Heart left ventricle (tissue), 16 donors: ENCODE data around the gene MRTFA. TPM values are rescaled to one million over a fixed set of nuclear protein-coding genes. Genes with fewer than 3 reads are reported as not detected.
A peak's percentile ranks its signal among the peaks of the same experiment; 100 is the strongest.

Source experiments
- ATAC-seq, 4 donors: fragments of 200-7000 bp; cut with Tn5 transposase; one replicate each; pipeline ENCODE4 v1.9.1; 2020 to 2022; ENCODE audit warnings: moderate library complexity in 4 of 4, mild to moderate bottlenecking in 3 of 4, moderate number of reproducible peaks in 1 of 4
- DNase-seq, 5 donors: peaks; one replicate each; pipeline ENCODE4 v3.0.0-alpha.2; 2020
- H3K27ac ChIP-seq, 12 donors: fragments of 200-600 bp; sonication (generic) in 4 of 12; one replicate each; pipeline versions ENCODE4 v1.5.0 to v1.8.0; 2016 to 2022; ENCODE audit warnings: mild to moderate bottlenecking in 2 of 12
- H3K27me3 ChIP-seq, 9 donors: fragments of 200-600 bp; sonication (generic) in 2 of 9; one replicate each; pipeline versions ENCODE4 v1.5.1 to v1.8.0; 2016 to 2022; ENCODE audit warnings: mild to moderate bottlenecking in 3 of 9
- H3K36me3 ChIP-seq, 9 donors: fragments of 200-600 bp; sonication (generic) in 2 of 9; one replicate each; pipeline versions ENCODE4 v1.5.0 to v1.8.0; 2018 to 2022; ENCODE audit warnings: mild to moderate bottlenecking in 2 of 9
- H3K4me1 ChIP-seq, 12 donors: fragments of 200-600 bp; sonication (generic) in 4 of 12; one replicate each; pipeline versions ENCODE4 v1.5.0 to v1.8.0; 2016 to 2022; ENCODE audit warnings: mild to moderate bottlenecking in 3 of 12
- H3K4me3 ChIP-seq, 12 donors: fragments of 200-600 bp; sonication (generic) in 4 of 12; one replicate each; pipeline versions ENCODE4 v1.5.0 to v1.8.0; 2017 to 2022; ENCODE audit warnings: mild to moderate bottlenecking in 9 of 12, moderate library complexity in 4 of 12
- H3K9me3 ChIP-seq, 12 donors: fragments of 200-600 bp; sonication (generic) in 4 of 12; one replicate each; pipeline versions ENCODE4 v1.5.0 to v1.8.0; 2016 to 2022; ENCODE audit warnings: mild to moderate bottlenecking in 1 of 12
- POLR2A ChIP-seq, 2 donors: fragments of 450-650 bp; IDR thresholded peaks; one replicate each; pipeline ENCODE4 v1.6.1; 2017; ENCODE audit warnings: antibody characterized with exemption in 2 of 2, mild to moderate bottlenecking in 2 of 2, moderate library complexity in 2 of 2
- WGBS, 4 donors: extraction: QIAGEN DNeasy Blood & Tissue Kit in 2 of 4; methylation state at CpG; one replicate each; pipeline versions ENCODE4 v1.1.5 to v1.1.7; 2013 to 2018; 5-methylcytosine and 5-hydroxymethylcytosine counted together
- intact Hi-C, 10 donors: fragments of 100-400 bp; cut with DNase I; formaldehyde crosslinking; loops; one replicate each; pipeline versions ENCODE4 v1.11.1 to v1.14.2; 2022
- polyA plus RNA-seq, 2 donors: library from polyadenylated mRNA; stranded (reverse); fragments of 200-250 nt; gene quantifications; one replicate each; pipeline ENCODE4 v1.2.3, GENCODE V29; 2013
- total RNA-seq, 9 donors: library from RNA; depleted of rRNA in 2 of 9; stranded (reverse); fragments of >200 nt in 2 of 9; fragmentation: NEBNext Ultra II Directional in 3 of 9; extraction: Animal tissue kit (Norgen Biotek cat#: 25700) in 3 of 9; gene quantifications; one replicate each; pipeline versions ENCODE4 v1.1.0 to v1.2.4, GENCODE V29; 2016 to 2023
- TF ChIP-seq, protein P1 (sequence below), 12 donors: fragments of 200-600 bp; sonication (generic) in 4 of 12; IDR thresholded peaks; one replicate each; pipeline versions ENCODE4 v1.5.0 to v1.8.0; 2018 to 2022; ENCODE audit warnings: antibody characterized with exemption in 12 of 12, mild to moderate bottlenecking in 5 of 12
- donor health status: ischemic (EF 13 %, LVEDD 7.1; RV severe dilation, severe dysfunction).
- donor health status: healthy with polysubstance abuse.
- donor health status: DM: no; HTN: yes; CAD: no.
- donor health status: DM: no; HTN: no; CAD: no.
- donor health status: ischemic (EF 25% LVEDD 6.9; RV normal size, moderate dysfunction).
- donor health status: ischemic (EF 25% LVEDD 5.7; RV mildly dilated, moderate dysfunction).
- donor health status: healthy.
- donor health status: DM: yes; HTN: yes; CAD: no.
- donor health status: ischemic (EF 35%, LVEDD 5.7; RV mildly dilated, moderate dysfunction).
- donor health status: nonischemic (EF 11% LVEDD 7.7; RV severe dilation, severe dysfunction).
- donor health status: DM: yes; HTN: yes; CAD: no.
- donor health status: PGD.
- donor health status: ischemic (EF 29% LVEDD 5.4; RV normal size, mild dysfunction).
- donor health status: nonischemic (EF 23%, LVEDD 6.1; RV moderate dilation, normal function).

The MRTFA gene
- total and polyA plus RNA-seq, 11 donors: 14.0 to 52.6 (median 26.9) TPM

DNA sequence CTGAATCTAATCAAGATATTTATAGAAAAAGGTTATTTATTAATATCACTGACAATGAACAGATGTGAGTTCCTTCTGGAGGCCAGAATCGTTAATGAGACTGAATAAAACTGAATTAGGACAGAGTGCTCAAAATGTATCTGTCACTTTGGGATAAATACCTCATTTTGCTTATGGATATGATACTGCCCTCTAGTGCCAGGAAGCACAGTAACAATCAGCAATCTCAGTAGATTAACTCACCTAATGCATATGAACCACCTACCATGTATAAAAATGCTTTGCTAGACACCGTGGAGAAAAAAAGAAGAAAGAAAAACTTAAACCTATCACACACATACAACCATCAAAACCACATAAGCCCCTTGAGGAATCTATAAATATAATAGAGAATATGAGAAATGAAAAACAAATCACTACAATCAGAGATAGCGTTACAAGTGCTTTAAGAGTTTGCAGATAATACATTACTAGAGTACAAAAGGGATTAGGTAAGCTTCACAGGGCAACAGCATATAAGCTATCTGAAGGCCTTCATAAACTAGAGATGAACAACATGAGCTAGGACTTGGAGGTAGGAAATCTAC, 148.8 kb downstream of the MRTFA start:
- Histone ChIP-seq H3K9me3 (no peaks in the 10 kb centered on the region), H3K4me3 (no peak overlapping the region), H3K36me3 (no peaks in the 10 kb centered on the region), H3K27ac (no peak overlapping the region), H3K27me3 (no peaks in the 10 kb centered on the region), H3K4me1 (peaks cover 0 to 62% (median 40%) of the 10 kb centered on the region in 12 donors)
- intact Hi-C loops: loop anchor here (1.0 to 10.0 kb wide), 7 partner anchors 45 to 113 kb away; partner anchors contain the start of gene SGSM3 (in 1 of the 10)
- DNase-seq (no peak), ATAC-seq (no peak)
- TF ChIP-seq, protein P1, sequence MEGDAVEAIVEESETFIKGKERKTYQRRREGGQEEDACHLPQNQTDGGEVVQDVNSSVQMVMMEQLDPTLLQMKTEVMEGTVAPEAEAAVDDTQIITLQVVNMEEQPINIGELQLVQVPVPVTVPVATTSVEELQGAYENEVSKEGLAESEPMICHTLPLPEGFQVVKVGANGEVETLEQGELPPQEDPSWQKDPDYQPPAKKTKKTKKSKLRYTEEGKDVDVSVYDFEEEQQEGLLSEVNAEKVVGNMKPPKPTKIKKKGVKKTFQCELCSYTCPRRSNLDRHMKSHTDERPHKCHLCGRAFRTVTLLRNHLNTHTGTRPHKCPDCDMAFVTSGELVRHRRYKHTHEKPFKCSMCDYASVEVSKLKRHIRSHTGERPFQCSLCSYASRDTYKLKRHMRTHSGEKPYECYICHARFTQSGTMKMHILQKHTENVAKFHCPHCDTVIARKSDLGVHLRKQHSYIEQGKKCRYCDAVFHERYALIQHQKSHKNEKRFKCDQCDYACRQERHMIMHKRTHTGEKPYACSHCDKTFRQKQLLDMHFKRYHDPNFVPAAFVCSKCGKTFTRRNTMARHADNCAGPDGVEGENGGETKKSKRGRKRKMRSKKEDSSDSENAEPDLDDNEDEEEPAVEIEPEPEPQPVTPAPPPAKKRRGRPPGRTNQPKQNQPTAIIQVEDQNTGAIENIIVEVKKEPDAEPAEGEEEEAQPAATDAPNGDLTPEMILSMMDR (IDR thresholded peaks at IDR 0.05): peak; percentile 37 to 77 (median 62)
- TF ChIP-seq POLR2A (IDR thresholded peaks at IDR 0.05): no peak
- 47 to 53% (median 49%) methylated on average over 3 of the region's 3 CpGs for WGBS, 4 donors

DNA sequence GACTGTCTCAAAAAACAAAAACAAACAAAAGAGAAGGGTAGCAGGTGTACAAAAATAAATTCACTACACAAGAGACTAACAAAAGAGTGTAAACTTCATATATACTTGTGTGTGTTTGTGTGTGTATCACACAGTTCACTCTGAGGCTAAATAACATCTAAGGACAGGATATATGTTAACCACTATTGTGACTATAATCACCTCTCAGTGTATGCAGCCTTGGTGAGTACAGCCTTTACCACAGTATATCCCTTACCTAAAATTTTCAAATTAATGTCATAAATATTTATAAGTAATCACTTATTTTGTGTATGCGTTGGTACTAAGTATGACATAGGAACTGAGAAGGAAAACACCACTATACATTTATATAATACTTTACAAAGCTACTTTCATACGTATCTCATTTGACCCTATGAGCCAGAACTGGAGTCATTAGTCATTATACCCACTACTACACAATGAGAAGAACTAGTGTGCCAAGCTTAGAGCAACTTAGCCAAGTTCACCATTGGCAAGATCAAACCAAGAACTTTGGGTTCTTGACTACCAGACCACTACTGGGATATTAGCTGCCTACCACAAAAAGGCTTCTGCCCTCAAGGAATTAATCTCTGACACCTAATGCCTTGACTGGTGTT, 149.4 kb downstream of the MRTFA start:
- H3K4me1 ChIP-seq: peaks cover 0 to 56% (median 33%) of the 10 kb centered on the region in 12 donors
- no peaks in the 10 kb centered on the region for H3K36me3 ChIP-seq
- H3K27ac ChIP-seq: peak overlapping the region in 1 of 12 donors; percentile 23
- no peaks in the 10 kb centered on the region for H3K27me3 ChIP-seq
- no peak overlapping the region for H3K4me3 ChIP-seq
- intact Hi-C loops: loop anchor here (1.0 to 10.0 kb wide), 7 partner anchors 45 to 112 kb away; partner anchors contain the start of gene SGSM3 (in 1 of the 10)
- no peak for ATAC-seq
- no peaks in the 10 kb centered on the region for H3K9me3 ChIP-seq
- TF ChIP-seq, protein P1 (IDR thresholded peaks at IDR 0.05): no peak
- no peak for TF ChIP-seq POLR2A (IDR thresholded peaks at IDR 0.05)
- DNase-seq: no peak
- whole genome bisulfite sequencing, 4 donors: 88 to 97% (median 90%) methylated on average over 2 of the region's 2 CpGs

DNA sequence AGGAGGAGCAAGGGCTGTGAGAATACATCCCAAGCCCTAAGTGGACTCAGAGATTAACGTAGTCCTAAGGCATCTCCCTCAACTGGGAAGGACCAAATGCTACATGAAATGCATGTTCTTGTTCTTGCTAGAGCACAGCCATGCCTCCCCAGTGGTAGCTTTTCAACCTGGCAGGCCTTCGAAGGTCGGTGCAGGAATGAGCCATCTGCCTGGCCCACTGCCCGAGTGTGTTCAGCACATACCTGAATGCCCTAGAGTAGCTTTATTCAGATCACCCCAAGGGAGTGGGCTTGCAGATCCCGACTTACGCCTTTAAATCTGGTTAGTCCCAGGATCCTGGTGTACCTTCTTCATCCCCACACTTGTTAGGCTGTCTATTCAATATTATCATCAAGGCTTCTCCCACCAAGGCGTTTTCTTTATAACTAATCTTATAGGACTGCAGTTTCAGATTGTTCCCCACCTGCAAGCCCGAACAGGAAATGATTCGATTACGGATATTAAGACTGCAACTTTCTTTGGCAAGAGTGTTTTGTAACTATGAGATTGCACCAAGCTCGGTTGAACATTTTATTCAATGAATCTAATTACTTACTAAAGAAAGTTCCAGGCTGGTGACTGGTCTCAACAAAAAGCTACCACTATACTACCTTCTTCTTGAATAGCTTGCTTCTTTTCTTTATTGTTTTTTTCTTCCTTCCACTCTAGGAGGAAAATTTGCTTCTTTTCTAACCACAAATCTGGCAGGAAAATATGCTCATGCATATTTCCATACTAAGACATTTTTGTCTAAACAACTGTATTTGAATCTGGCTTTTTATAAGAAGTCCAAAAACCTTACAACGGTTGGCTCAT, 150.5 kb downstream of the MRTFA start:
- intact Hi-C loops: loop anchor here in 8 of 10 donors (2.0 to 10.0 kb wide), 5 partner anchors 44 to 111 kb away; partner anchors contain the start of gene SGSM3 (in 1 of the 8)
- WGBS, 4 donors: 71 to 76% (median 72%) methylated on average over 12 of the region's 12 CpGs
- H3K36me3 ChIP-seq: no peaks in the 10 kb centered on the region
- peak overlapping the region in 1 of 12 donors; percentile 23 for H3K27ac ChIP-seq
- H3K4me1 ChIP-seq: peaks cover 0 to 52% (median 24%) of the 10 kb centered on the region in 12 donors
- no peaks in the 10 kb centered on the region for H3K9me3 ChIP-seq
- no peak for DNase-seq
- peak in 3 of 4 donors; percentile 29 to 34 (median 31) for ATAC-seq
- no peak overlapping the region for H3K4me3 ChIP-seq
- TF ChIP-seq, protein P1 (IDR thresholded peaks at IDR 0.05): no peak
- TF ChIP-seq POLR2A (IDR thresholded peaks at IDR 0.05): no peak
- H3K27me3 ChIP-seq: no peaks in the 10 kb centered on the region
